CD4-positive, alpha-beta T cell treated with Interleukin-6 for 4 hours (primary cell): ENCODE data around the gene MAGEB5.
"Not testable (repeated sequence)": the region's sequence is repeated elsewhere in the genome, so short reads cannot be mapped to it uniquely, and the experiment has no call there.

ENCODE experiments used
- DNase-seq: peaks from one replicate; pipeline ENCODE4 v3.0.0-alpha.2; 2020; ENCODE audit warnings: mixed read lengths

The MAGEB5 gene

GRCh38 chrX:26215869-26216268 is at the start of gene MAGEB5:
Gene MAGEB5 (plus strand): TSS chrX:26216169. CDS start chrX:26217302, 1,133 bp downstream.
- no peak for DNase-seq

- no peak for DNase-seq
Observed at GRCh38 chrX:26192204-26192603, 23.8 kb upstream of the MAGEB5 start, which contains the start of gene MAGEB6. Gene MAGEB6 (plus strand): TSS chrX:26192440. CDS start chrX:26193847, 1,407 bp downstream.

- DNase-seq, result no peak
Observed at GRCh38 chrX:26203561-26203960, 12.4 kb upstream of the MAGEB5 start.

- DNase-seq, result not testable (repeated sequence)
Observed at GRCh38 chrX:26204717-26205116, 11.3 kb upstream of the MAGEB5 start.

GRCh38 chrX:26208012-26208411 is 8.0 kb upstream of the MAGEB5 start:
- no peak for DNase-seq

GRCh38 chrX:26219351-26219750 is 3.4 kb downstream of the MAGEB5 start:
- DNase-seq, result no peak

GRCh38 chrX:26234177-26234576 is 18.2 kb downstream of the MAGEB5 start:
- no peak for DNase-seq

- DNase-seq, result no peak
Observed at GRCh38 chrX:26253526-26253925, 37.6 kb downstream of the MAGEB5 start.

GRCh38 chrX:26254436-26254835 is 38.5 kb downstream of the MAGEB5 start:
- no peak for DNase-seq

- DNase-seq, result no peak
Observed at GRCh38 chrX:26262121-26262523, 46.2 kb downstream of the MAGEB5 start.
